Activated T-cell treated with anti-CD3 and anti-CD28 coated beads, Interleukin-2, amount 50 U/mL, for 24 hours (primary cell): ENCODE results near the gene TMTC4.
"Not testable (repeated sequence)": the region's sequence is repeated elsewhere in the genome, so short reads cannot be mapped to it uniquely, and the experiment has no call there.

Experiments used
- DNase-seq: peaks from one replicate; pipeline ENCODE4 v3.0.0-alpha.2; 2020
- H3K27ac Mint-ChIP-seq: 2 replicates; pipeline ENCODE4 v1.8.0; 2020; ENCODE audit warnings: mild to moderate bottlenecking, mixed read lengths
- H3K27me3 Mint-ChIP-seq: 2 replicates; pipeline ENCODE4 v1.8.0; 2020; ENCODE audit warnings: mixed read lengths
- H3K36me3 Mint-ChIP-seq: 2 replicates; pipeline ENCODE4 v1.8.0; 2020; ENCODE audit warnings: low read depth, mixed read lengths
- H3K4me1 Mint-ChIP-seq: 2 replicates; pipeline ENCODE4 v1.8.0; 2020; ENCODE audit warnings: low read depth, mixed read lengths
- H3K4me3 Mint-ChIP-seq: 2 replicates; pipeline ENCODE4 v1.8.0; 2020; ENCODE audit warnings: mild to moderate bottlenecking, moderate library complexity, mixed read lengths
- H3K9me3 Mint-ChIP-seq: 2 replicates; pipeline ENCODE4 v1.8.0; 2020; ENCODE audit warnings: mixed read lengths

The TMTC4 gene

DNA sequence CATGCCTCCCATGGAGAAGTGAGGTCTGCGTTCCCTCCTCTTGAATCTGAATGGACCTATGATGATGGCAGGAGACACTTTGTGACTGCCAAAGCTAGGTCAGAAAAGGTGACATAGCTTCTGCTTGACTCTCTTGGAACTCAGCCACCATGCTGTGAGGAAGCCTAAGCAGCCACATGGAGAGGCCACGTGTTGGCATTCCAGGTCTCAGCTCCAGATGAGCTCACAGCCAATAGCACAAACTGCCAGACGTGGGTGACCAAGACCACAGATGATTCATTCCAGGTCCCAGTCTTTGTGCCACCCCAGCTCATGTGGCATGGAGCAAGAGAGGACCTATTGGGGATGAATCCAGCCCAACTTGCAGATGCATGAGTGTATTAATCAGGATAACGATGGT, 77.3 kb downstream of the TMTC4 start:
- no peaks in the 10 kb centered on the region for H3K27me3 Mint-ChIP-seq
- no peak overlapping the region for H3K4me3 Mint-ChIP-seq
- no peak overlapping the region for H3K27ac Mint-ChIP-seq
- H3K9me3 Mint-ChIP-seq, result no peaks in the 10 kb centered on the region
- no peaks in the 10 kb centered on the region for H3K4me1 Mint-ChIP-seq
- no peak for DNase-seq
- H3K36me3 Mint-ChIP-seq, result no peaks in the 10 kb centered on the region

DNA sequence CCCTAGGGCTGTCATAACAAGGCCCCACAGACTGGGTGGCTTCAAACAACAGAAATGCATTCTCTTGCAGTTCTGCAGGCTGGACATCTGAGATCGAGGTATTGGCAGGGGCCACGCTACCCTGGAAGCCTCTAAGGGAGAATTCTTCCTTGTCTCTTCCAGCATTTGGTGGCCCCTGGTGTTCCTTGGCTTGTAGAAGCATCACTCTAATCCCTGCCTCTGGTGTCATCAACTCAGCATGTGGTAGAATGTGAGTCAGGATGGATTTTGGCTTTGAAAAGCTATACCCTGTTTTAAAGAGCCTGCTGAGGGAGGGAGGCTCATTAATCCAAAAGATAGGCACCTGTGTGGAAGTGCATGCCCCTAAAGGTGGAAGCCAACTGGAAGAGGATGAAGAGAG, 78.1 kb downstream of the TMTC4 start:
- H3K27me3 Mint-ChIP-seq, result no peaks in the 10 kb centered on the region
- H3K4me3 Mint-ChIP-seq, result no peak overlapping the region
- no peaks in the 10 kb centered on the region for H3K36me3 Mint-ChIP-seq

DNA sequence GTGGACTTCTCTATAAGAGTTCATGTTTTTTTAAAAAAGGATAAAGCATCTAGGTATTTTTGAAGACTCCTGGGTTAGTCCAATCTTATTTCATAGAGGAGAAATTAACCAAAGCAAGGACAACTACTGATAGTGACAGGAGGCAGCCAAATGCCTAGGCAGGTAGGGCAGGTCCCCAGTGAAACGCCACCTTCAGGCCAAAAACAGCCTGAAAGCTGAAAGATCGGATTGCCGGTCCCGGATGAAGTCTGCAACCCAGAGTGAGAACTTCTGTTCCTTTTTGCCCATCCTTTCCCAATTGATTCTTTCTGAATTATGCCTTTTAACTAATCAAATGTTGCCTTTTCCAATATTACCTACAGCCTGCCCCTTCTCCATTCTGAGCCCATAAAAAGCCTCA, 79.9 kb downstream of the TMTC4 start:
- H3K27me3 Mint-ChIP-seq, result no peaks in the 10 kb centered on the region
- H3K27ac Mint-ChIP-seq, result no peak overlapping the region
- no peaks in the 10 kb centered on the region for H3K9me3 Mint-ChIP-seq
- H3K36me3 Mint-ChIP-seq, result no peaks in the 10 kb centered on the region
- H3K4me3 Mint-ChIP-seq, result no peak overlapping the region
- DNase-seq, result no peak
- no peaks in the 10 kb centered on the region for H3K4me1 Mint-ChIP-seq

More for the DNA sequence above, 78.1 kb downstream of the TMTC4 start:
- Mint-ChIP-seq H3K4me1 (no peaks in the 10 kb centered on the region), H3K27ac (no peak overlapping the region), H3K9me3 (no peaks in the 10 kb centered on the region)
- no peak for DNase-seq

DNA sequence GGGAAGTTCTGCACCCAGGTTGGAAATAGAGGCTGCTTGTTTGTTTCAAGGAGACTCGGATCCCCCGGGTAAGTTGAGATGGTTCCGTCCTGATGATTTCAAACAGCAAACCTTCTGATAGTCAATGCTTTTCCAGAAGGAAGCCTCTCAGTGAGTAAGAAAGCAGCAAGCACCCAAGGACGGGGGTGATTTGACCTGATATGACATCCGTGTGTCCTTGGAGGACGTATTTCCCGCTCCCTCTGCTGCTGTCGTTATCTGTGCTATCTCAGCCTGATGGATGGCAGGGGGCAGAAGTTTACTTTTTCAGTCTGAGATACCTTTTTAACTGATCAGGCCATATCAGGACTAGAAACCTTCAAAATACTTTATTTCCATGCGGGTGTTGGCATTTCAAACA, 80.3 kb downstream of the TMTC4 start:
- H3K27ac Mint-ChIP-seq, result no peak overlapping the region
- no peak overlapping the region for H3K4me3 Mint-ChIP-seq
- peaks cover 1% of the 10 kb centered on the region for H3K4me1 Mint-ChIP-seq

DNA sequence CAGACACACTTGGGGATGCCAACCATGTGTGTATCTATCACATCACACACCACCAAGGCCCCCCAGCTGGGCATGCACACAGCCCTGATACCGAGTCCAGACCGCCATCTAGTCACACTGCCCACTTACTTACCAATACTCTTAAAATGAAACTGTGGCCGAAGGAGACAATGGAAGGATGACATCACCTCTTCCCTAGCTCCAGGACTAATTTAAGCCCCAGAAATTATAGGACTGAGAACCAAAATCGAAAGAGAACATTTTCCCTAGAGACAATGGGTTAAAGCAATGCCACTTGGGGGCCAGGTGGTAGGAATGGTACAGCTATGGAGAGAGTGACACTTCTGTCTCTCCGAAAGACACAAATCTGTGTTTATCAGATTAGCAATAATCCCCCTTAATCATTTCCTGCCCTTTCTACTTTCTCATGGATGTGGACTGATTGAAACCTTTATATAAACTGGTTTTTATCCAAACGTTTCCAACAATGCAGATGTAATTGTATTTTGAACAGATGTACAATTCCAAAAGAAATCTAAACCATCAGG, 85.3 kb downstream of the TMTC4 start:
- DNase-seq, result no peak
- peak overlapping the region; percentile 72 for H3K4me3 Mint-ChIP-seq
- H3K36me3 Mint-ChIP-seq, result no peaks in the 10 kb centered on the region
- peaks cover 36% of the 10 kb centered on the region for H3K4me1 Mint-ChIP-seq
- no peaks in the 10 kb centered on the region for H3K9me3 Mint-ChIP-seq
- H3K27me3 Mint-ChIP-seq, result no peaks in the 10 kb centered on the region
- H3K27ac Mint-ChIP-seq, result peak overlapping the region; percentile 91

More for the DNA sequence above, 80.3 kb downstream of the TMTC4 start:
- H3K9me3 Mint-ChIP-seq, result no peaks in the 10 kb centered on the region
- DNase-seq, result no peak
- no peaks in the 10 kb centered on the region for H3K27me3 Mint-ChIP-seq
- H3K36me3 Mint-ChIP-seq, result no peaks in the 10 kb centered on the region

DNA sequence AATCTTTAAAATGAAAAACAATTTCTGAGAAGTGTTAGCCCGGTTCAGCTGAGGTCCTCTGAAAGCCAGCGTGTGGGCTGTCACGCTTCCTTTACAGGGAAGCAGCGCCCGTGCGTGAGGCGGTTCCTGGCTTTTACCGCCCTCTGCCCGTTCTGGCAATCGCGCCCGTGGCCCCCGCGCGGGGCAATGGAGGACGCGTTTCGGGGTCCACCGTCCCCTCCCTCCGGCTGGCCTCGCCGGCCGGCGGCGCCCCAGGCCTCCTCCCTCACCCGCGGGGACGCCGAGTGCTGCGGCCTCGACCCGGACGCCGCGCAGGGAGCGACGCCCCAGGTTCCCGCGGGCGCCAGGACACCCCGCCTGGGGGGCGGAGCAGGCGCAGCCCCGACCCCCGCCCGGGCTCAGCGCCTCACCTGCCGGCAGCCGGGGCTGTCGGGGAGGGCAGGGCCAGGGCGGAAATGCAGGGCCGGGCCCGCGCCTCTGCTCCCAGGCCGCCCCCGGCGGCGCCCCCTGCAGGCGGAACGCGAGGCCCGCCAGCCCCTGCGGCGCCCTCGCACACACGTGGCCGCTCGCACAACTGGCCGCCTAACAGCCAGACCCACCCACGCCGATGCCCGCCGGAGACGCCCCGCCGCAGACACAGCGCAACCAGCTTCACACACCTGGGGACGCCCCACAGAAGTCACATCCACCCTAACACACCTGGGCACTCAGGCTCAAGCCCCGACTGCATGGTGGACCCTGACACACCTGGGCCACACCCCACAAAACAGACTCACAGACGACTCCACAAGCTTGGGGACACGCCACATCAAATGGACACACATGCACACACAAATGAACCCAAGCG, 86.0 kb downstream of the TMTC4 start, which contains the start of gene GGACT:
Gene GGACT (minus strand): TSS at position 459 of the 847 bp plus-strand sequence. CDS start 56,198 bp downstream, outside the sequence.
- no peaks in the 10 kb centered on the region for H3K9me3 Mint-ChIP-seq
- peak; percentile 91 for DNase-seq
- peak within 1 kb of the TSS; percentile 77 for H3K4me3 Mint-ChIP-seq
- H3K27me3 Mint-ChIP-seq, result no peaks in the 10 kb centered on the region
- H3K4me1 Mint-ChIP-seq, result peaks cover 38% of the 10 kb centered on the region
- H3K36me3 Mint-ChIP-seq, result no peaks in the 10 kb centered on the region
- peak within 1 kb of the TSS; percentile 91 for H3K27ac Mint-ChIP-seq

DNA sequence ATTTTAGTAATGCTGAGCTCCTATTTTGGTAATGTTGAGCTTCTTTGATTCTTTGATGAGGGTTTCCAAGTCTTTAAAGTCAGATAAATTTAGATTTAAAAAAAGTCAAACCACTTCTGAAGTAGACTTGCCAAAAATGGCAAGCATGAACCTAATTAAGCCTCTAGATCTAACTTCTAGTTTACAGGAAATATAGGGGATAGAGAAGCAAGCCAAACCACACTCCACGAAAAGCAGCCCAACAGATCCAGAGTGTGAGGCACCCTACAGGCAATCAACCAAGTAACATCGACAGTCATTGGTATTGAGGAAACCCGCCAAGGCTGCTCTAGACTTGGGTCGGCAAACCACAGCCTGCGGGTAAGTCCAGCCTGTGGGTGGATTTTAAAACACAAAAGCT, 89.7 kb downstream of the TMTC4 start:
- peaks cover 17% of the 10 kb centered on the region for H3K36me3 Mint-ChIP-seq
- H3K27ac Mint-ChIP-seq, result peak overlapping the region; percentile 59
- H3K27me3 Mint-ChIP-seq, result no peaks in the 10 kb centered on the region
- H3K4me3 Mint-ChIP-seq, result no peak overlapping the region
- DNase-seq, result no peak
- H3K9me3 Mint-ChIP-seq, result no peaks in the 10 kb centered on the region
- peaks cover 51% of the 10 kb centered on the region for H3K4me1 Mint-ChIP-seq

DNA sequence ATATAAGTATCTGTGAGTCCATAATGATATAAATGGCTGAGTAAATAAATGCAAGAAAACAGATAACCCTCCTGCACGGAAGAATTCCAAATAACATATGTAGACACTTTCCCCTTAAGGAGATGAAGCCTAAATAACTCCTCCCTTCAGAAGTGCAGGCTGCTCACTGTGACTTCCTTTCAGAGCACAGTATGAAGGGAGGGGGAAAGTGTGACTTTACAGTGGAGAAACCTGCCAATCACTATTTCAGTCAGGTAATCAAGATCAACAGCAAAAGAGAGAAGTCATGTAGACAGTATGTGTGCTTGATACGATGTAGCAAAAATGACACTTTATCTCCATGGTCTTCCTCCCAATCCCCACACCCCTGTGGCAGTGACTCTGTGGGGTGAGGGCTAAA, 93.1 kb downstream of the TMTC4 start:
- H3K4me1 Mint-ChIP-seq, result peaks cover 30% of the 10 kb centered on the region
- DNase-seq, result no peak
- H3K27me3 Mint-ChIP-seq, result no peaks in the 10 kb centered on the region
- H3K36me3 Mint-ChIP-seq, result peaks cover 24% of the 10 kb centered on the region
- no peak overlapping the region for H3K27ac Mint-ChIP-seq
- H3K4me3 Mint-ChIP-seq, result no peak overlapping the region
- H3K9me3 Mint-ChIP-seq, result no peaks in the 10 kb centered on the region

DNA sequence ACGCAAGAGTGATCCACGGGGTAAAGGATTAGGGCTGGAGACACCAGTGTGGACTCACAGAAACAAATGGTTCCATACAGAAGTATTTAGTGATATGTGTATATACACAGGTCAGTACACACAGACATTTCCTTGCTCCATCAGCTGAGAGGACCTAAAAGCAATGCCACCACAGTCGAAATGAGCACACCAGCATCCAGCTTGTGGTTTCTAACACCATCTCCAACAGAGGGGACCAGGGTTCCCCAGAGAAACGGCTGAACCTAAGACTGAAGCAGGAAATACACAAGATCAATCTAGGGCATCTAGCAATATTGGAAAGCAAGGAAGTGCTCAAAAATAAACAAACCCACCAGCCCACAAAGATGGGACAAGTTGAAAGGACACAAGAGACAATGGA, 93.6 kb downstream of the TMTC4 start:
- peaks cover 29% of the 10 kb centered on the region for H3K4me1 Mint-ChIP-seq
- no peak overlapping the region for H3K27ac Mint-ChIP-seq
- H3K4me3 Mint-ChIP-seq, result no peak overlapping the region
- H3K36me3 Mint-ChIP-seq, result peaks cover 26% of the 10 kb centered on the region
- H3K27me3 Mint-ChIP-seq, result no peaks in the 10 kb centered on the region
- no peak for DNase-seq
- H3K9me3 Mint-ChIP-seq, result no peaks in the 10 kb centered on the region

DNA sequence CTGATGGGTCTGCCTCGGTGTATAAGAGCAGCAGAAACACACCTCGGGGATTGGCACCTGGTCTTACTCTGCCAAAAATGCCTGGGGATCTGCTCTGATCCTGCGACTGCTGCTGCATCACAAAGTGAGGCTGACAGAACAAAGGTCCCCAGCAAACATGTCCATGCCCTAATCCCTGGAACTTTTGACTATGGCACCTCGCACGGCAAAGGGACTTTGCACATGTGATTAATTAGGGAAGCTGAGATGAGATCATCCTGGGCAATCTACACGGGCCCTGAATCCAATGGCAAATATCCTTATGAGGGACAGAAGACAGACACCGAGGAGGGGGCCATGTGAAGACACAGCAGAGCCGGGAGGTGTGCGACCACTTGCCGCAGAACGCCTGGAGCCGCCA, 94.5 kb downstream of the TMTC4 start:
- H3K4me1 Mint-ChIP-seq, result peaks cover 23% of the 10 kb centered on the region
- no peak for DNase-seq
- H3K4me3 Mint-ChIP-seq, result no peak overlapping the region
- H3K9me3 Mint-ChIP-seq, result no peaks in the 10 kb centered on the region
- H3K36me3 Mint-ChIP-seq, result peaks cover 26% of the 10 kb centered on the region
- no peak overlapping the region for H3K27ac Mint-ChIP-seq
- no peaks in the 10 kb centered on the region for H3K27me3 Mint-ChIP-seq

DNA sequence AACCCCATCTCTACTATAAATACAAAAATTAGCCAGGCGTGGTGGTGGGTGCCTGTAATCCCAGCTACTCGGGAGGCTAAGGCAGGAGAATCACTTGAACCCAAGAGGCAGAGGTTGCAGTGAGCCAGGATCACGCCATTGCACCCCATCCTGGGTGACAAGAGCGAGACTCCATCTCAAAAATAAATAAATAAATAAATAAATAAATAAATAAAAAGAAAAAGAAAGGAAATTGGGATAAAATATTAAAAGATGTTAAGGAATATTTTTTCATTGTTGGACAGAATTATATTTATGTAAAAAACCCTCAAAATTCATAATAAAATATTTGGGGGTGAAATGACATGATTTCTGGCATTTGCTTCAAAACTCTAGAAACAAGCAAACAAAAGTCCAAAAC, 97.4 kb downstream of the TMTC4 start:
- not testable (repeated sequence) for H3K4me3 Mint-ChIP-seq, DNase-seq, H3K27ac Mint-ChIP-seq, H3K9me3 Mint-ChIP-seq, H3K27me3 Mint-ChIP-seq
- H3K36me3 Mint-ChIP-seq, result peaks cover 25% of the 10 kb centered on the region
- peaks cover 28% of the 10 kb centered on the region for H3K4me1 Mint-ChIP-seq

DNA sequence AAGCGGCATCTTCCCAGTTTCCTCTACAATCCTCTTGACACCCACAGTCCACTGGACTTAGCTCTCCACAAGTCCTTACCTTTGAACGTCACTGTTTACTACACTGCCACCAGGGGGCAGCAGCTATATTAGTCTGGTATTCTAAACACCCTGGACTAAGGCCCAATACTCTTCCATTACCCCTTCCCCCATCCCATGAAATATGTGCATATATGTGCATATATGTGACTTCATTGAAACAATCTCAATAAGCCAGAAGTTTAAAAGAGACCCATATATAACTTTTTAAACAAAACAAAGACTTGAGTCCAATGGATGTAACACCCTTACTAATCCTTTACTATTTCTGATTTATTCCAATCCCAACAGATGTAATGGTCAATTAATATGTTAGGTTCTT, 101.5 kb downstream of the TMTC4 start:
- no peak overlapping the region for H3K4me3 Mint-ChIP-seq
- H3K27me3 Mint-ChIP-seq, result no peaks in the 10 kb centered on the region
- peak; percentile 72 for DNase-seq
- H3K36me3 Mint-ChIP-seq, result peaks cover 4% of the 10 kb centered on the region
- H3K9me3 Mint-ChIP-seq, result no peaks in the 10 kb centered on the region
- H3K27ac Mint-ChIP-seq, result no peak overlapping the region
- peaks cover 16% of the 10 kb centered on the region for H3K4me1 Mint-ChIP-seq

DNA sequence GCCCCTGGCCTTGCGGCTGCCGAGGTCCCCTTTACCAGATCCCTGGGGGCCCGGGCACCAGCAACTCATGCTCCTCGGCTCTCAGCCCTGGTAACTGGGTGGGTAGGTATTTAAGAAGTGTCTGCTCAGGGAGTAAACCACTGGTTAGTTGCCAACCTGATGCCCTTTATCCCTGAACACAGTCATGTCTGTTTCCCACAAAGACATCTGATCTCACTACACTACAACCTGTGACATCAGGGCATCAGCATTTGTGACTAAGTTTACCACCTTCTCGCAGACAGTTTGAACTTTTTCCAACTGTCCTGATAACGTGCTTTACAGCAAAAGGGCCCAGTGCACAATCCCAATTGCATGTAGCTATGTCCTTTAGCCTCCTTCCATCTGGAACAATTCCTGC, 108.1 kb downstream of the TMTC4 start:
- Mint-ChIP-seq H3K4me3 (no peak overlapping the region), H3K9me3 (no peaks in the 10 kb centered on the region), H3K36me3 (no peaks in the 10 kb centered on the region), H3K27me3 (no peaks in the 10 kb centered on the region), H3K27ac (no peak overlapping the region), H3K4me1 (peaks cover 3% of the 10 kb centered on the region)
- DNase-seq, result no peak

DNA sequence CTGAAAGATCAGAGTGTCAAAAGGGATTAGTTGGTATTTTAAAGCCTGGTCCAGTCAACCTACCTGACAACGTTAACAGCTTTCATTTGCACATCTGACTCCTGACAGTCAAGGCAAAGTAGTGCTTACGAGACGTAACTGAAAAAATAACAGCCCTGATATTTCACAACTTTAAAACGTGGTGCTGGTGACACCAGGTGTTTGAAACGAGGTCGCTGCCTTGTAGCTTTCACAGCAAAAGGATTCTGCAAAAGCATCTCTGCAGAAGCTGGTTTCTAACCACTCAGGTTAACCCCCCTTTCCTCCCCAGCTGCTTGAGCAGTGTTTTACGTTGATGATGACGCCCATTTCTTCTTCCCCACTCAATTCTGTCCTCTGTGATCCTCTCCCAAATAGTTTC, 109.3 kb downstream of the TMTC4 start:
- Mint-ChIP-seq H3K27ac (no peak overlapping the region), H3K36me3 (no peaks in the 10 kb centered on the region), H3K27me3 (no peaks in the 10 kb centered on the region), H3K4me1 (peaks cover 3% of the 10 kb centered on the region), H3K4me3 (no peak overlapping the region), H3K9me3 (no peaks in the 10 kb centered on the region)
- no peak for DNase-seq

DNA sequence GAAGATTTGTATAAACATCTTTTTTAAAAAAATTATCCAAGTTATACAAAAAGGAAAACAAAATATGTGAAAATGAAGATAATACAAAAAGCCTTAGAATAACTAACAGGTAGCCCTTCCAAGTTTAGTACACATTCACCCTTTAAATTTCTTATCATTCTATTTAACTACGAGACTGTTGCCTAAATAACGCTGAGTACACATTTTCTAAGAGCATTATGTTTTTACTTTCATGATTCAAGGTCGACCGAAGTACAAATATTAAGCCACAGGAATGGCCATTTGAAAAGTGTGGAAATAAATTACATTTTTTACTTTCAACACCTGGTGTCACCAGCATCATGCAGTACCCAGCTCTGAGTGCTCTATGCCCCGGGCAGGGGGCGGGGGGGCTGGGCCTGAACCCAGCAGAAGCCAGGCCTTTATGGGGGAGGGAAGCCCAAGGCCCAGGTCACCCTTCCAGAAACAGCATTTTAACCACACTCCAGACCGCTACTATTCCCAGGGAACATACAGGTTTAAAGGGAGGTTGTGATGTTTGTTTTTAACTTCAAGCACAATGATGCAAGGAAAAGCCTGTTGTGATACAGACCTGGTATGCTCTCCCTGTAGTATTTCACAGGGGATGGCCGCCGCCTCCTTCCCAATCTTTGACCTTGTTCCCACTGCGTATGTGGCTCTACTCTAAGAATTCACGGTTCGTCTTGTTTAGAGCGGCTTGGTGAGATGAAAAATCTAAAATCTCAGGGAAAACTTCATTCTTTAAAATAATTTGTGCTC, 110.0 kb downstream of the TMTC4 start:
- H3K27ac Mint-ChIP-seq, result no peak overlapping the region
- no peaks in the 10 kb centered on the region for H3K9me3 Mint-ChIP-seq
- DNase-seq, result no peak
- no peaks in the 10 kb centered on the region for H3K27me3 Mint-ChIP-seq
- H3K4me3 Mint-ChIP-seq, result no peak overlapping the region
- H3K36me3 Mint-ChIP-seq, result no peaks in the 10 kb centered on the region
- H3K4me1 Mint-ChIP-seq, result peaks cover 3% of the 10 kb centered on the region
